Jurkat, Clone E6-1 (cell line): ENCODE data around the gene ARL8B.
"Not testable (repeated sequence)": the region's sequence is repeated elsewhere in the genome, so short reads cannot be mapped to it uniquely, and the experiment has no call there.

Experiments
- DNase-seq: peaks from one replicate; pipeline ENCODE4 v3.0.0-alpha.2; 2011; ENCODE audit warnings: low read depth, low spot score
- H3K4me3 ChIP-seq: 2 replicates; pipeline ENCODE4 v1.5.1; 2011; ENCODE audit warnings: mild to moderate bottlenecking, low read length, control low read depth, moderate library complexity

The ARL8B gene

DNA sequence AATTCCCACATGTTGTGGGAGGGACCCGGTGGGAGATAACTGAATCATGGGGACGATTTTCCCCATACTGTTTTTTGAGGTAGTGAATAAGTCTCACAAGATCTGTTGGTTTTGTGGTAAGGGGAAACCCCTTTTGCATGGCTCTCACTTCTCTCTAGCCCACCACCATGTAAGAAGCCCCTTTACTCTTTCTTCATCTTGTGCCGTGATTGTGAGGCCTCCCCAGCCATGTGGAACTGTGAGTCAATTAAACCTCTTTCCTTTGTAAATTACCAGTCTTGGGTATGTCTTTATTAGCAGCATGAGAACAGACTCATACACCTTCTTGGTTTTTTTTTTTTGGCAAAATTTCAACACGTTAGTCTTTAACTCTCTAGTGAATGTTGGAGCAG is 18.1 kb downstream of the ARL8B start:
- H3K4me3 ChIP-seq: no peak overlapping the region
- DNase-seq: no peak

DNA sequence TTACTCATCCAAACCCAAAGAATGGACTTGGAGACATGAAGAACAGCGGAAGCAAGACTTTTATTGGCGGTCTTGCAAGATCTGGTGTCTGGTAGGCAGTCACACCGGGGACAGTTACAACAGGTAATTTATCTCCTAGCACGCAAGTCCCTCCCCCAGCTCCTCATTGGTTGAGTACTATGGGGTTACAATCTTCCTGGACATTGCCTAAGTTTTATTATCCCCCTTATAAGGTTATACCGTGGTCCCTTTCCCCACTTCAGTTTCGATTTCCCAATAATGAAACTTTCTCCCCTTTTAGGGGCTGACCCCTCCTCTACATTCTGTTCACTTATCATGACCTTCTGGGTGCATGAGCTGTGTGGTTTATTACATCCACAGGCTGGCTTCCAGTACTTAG is 18.7 kb downstream of the ARL8B start:
- no peak overlapping the region for H3K4me3 ChIP-seq
- no peak for DNase-seq

DNA sequence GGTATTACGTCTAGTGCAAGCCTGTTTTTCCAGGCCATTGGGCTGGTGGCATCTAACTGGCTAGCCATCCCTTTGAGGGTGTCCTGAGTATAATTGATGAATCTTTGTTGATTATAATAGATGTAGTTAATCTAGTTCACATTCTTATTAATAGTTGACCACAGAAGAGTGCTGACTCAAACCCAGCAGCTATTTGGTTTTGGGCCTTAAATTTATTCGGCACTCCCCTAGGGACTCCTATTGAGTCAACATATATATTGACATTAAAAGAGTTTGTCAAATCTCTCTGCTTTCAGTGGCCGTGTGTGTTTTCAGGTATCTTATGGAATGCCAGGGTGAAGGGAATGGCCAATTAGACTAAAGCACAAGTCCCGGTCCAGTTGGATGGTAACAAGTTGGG is 19.7 kb downstream of the ARL8B start:
- H3K4me3 ChIP-seq: no peak overlapping the region
- DNase-seq: no peak

DNA sequence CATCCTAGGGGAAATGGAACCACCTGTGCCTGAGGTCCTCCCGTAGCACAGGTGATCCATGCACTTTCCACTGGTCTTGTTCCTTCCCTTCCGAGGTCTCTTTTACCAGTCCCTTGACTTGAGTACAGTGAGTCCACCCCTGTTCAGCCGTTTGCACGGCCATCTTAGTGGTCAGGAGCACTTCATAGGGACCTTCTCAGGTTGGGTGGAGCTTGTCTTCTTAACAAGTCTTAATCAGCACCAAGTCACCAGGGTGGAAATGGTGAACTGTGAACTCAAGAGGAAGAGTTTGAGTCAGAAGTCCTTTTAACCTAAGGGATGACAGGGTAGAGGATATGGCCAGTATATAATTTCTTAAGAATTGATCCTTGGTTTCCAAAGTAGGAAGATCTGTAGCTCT is 21.4 kb downstream of the ARL8B start:
- no peak for DNase-seq
- no peak overlapping the region for H3K4me3 ChIP-seq

DNA sequence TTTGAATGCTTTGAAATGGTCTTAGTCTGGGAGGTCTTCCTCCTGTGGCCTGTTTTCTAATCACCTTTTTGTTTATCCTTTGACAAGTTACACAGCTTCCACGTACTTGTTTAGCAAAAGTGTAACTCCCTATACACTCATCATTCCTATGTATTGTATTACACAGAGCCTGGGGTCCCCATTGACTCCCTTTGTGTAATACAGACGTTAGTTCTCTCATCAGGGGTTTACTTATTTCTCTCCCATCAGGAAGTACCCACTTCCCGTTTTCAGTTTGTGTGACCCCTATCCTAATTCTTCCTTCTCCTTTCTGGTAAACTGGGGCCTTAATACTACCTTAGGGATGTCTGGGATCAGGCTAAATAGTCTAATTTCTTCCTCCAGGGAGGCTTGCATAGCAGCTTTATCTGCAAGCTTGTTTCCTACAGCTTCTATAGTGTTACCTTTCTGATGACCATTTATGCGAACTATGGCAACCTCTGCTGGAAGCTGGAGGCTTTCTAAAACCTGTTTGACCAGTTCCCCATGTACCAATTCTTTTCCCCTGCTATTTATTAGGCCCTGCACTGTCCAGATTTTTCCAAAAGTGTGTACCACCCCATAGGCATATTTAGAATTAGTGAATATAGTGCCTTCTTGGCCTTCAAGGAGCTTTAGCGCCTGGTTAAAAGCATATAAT is 22.4 kb downstream of the ARL8B start:
- DNase-seq: no peak
- H3K4me3 ChIP-seq: no peak overlapping the region

DNA sequence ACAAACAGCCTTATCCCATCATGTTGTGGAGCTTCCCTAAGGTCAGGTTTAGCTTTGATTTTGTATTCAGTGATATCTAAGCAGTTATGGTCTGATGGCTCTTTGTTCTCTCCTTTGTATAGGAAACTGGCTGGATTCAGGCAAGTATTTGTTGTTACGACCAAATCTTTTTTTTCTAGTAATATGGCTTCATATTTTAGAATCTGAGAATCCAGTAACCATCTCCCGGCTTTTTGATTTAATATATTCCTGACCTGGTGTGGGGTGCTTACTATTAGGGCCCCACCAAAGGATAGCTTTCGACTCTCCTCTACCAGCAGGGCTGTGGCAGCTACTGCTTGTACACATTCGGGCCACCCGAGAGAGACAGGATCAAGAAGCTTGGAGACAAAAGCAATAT is 23.0 kb downstream of the ARL8B start:
- DNase-seq: no peak
- no peak overlapping the region for H3K4me3 ChIP-seq

DNA sequence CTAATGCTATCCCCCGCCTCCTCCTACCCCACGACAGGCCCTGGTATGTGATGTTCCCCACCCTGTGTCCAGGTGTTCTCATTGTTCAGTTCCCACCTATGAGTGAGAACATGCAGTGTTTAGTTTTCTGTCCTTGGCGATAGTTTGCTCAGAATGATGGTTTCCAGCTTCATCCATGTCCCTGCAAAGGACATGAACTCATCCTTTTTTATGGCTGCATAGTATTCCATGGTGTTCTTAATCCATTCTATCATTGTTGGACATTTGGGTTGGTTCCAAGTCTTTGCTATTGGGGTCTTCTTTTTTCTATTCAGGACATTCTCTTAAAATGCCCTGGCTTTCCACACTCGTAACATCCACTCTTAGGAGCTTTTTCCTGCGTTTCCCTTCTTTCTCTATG is 25.1 kb downstream of the ARL8B start:
- not testable (repeated sequence) for H3K4me3 ChIP-seq, DNase-seq

DNA sequence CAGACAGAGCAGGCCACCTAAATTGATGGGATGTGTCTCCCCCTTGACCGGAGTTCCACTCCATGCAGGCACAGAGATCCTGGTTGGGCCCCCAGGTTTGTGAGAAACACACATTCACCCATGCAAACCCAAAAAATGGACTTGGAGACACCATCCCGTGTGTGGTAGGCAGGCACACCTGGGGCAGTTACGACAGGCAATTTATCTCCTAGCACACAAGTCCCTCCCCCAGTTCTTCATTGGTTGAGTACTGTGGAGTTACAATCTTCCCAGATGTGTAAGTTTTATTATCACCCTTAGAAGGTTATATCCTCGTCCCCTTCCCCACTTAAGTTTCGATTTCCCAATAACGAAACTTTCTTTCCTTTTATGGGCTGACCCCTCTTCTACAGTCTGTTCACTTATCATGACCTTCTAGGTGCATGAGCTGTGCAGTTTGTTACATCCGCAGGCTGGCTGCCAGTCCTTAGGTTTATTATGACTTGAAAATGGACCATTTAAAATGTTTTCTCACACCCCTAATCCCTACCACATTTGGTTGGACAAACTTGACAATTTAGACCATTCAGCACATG is 27.3 kb downstream of the ARL8B start:
- H3K4me3 ChIP-seq: no peak overlapping the region
- DNase-seq: no peak

DNA sequence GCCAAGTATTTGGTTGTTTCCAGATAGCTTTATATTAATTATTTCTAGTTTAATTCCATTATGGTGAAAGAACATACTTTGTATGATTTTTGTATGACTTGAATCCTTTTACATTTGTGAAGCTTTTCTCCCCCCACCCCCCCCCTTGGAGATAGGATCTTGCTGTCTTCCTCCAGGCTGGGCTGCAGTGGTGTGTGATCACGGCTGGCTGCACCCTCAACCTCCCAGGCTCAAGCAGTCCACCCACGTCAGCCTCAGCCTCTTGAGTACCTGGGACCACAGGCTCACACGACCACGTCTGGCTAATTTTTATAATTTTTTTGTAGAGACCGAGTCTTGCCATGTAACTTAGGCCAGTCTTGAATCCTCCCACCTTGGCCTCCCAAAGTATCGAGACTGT is 29.5 kb downstream of the ARL8B start:
- no peak for DNase-seq
- no peak overlapping the region for H3K4me3 ChIP-seq

DNA sequence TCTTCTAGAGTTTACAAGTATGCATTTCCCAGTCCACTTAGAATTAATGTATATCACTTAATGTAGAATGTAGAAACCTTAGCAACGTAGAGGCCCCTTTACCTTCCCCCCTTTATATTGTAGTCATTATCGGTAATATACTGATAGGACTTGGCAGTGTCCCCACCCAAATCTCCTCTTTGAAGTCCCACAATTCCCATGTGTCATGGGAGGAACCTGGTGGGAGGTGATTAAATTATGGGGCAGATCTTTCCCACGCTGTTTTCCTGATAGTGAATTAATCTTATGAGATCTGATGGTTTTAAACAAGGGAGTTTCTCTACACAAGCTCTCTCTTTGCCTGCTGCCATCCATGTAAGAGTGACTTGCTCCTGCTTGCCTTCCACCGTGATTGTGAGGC is 31.0 kb downstream of the ARL8B start:
- DNase-seq: no peak
- H3K4me3 ChIP-seq: no peak overlapping the region

DNA sequence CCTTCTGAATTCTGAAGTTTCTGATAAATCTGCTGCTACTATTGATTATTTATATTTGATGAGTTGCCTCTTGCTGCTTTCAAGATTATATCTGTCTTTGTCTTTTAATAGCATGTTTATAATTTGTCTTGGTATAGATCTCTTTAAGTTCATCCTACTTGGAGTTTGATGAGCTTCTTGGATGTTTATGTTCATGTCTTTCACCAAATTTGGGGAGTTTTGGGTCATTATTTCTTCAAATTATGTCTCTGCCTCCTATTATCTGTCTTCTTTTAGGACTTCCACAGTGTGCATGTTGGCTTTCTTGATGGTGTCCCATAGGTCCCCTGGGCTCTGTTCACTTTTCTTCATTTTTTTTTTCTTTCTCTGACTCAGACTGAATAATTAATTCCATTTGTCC is 33.1 kb downstream of the ARL8B start:
- H3K4me3 ChIP-seq: no peak overlapping the region

DNA sequence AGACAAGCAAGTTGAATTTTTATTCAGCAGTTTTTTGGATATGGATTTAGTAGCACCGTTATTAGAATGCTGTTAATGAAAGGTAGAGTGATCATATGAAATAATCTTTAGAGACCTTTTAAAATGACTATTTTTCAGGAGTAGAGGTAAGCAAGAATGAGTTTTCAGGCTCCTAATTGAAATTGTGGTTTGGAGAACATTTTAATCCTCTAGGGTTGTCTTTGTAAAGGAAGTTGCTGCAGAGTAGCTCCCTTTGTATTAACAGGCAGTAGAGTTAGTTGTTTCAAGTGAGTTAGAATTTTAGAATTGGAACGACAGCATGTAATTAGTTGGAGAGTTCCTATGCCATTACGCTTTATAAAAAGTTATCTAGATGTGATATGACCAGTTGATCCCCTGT is 38.2 kb downstream of the ARL8B start:
- no peak for DNase-seq

More for the DNA sequence above, 33.1 kb downstream of the ARL8B start:
- no peak for DNase-seq

DNA sequence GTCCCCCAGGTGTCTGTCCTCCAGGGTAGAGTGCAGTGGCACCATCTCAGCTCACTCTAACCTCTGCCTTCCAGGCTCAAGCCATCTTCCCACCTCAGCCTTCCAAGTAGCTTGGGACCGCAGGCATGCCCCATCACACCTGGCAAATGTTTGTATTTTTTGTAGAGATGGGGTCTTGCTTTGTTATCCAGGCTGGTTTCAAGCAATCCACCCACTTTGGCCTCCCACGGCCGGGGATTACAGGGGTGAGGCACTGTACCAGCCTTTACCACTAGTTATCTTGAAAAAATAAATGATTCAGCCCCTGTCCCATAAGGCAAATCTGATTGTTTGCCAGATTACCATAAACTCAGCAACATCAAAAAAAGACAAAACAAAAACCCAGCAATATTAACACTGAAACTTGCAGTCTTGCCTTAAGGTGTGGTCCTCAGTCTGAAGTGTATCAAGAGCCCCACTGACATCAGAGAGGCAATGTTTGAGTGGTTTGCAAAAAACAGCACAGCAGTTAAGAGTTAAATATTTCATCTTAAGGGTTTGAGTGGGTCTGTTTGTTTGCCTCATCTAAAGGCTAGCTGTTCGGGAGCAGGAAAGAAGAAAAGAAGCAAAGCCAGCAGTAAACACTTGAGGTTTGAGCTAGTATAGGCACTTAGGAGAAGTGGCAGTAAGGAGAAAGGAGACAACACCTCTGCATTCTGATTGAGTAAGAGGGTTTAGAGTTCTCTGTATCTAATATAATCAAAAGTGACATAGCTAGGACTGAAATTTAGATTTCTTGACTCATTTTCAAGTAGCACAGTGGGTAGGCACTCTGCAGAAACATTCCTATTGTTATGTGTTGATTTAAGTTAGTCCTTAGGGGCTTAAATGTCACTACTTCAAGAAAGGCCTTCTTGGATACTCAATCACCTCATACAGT is 39.1 kb downstream of the ARL8B start:
- H3K4me3 ChIP-seq: no peak overlapping the region
- no peak for DNase-seq

More for the DNA sequence above, 38.2 kb downstream of the ARL8B start:
- no peak overlapping the region for H3K4me3 ChIP-seq

DNA sequence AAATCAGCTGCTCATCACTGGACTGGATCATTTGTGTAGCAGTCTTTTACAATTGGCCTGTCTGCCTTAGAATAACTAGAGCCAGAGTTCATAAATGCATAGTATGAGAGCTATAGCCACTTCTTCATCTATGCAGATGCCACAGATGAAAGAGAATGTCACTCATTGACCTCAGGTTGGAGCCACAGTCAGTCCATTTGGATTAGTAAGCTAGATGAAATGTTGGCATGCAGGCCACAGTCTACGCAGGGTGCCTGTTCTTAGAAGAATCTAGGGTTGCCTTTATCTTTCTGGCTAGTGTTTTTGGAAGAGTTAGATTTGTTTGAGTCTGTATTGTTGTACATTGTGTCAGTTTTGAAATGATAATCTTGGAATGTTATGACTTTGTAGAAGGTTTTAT is 40.0 kb downstream of the ARL8B start:
- no peak for DNase-seq
- no peak overlapping the region for H3K4me3 ChIP-seq

DNA sequence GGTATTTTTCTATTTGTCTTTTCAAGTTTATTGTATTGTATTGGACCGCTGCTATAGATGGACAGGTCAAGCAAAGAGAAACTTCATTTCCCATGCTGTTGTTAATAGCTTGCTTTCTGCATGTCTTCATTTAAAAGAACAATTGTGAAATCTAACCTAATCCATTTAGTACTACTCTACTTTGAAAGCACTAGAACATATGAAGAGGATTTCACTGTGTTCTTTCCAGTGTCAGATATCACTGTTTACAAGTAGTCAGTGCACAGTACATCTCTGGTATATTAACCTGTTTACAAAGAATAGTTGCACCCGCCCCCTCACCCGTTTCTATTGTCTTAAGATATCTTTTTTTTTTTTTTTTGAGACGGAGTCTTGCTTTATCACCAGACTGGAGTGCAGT is 43.6 kb downstream of the ARL8B start:
- DNase-seq: no peak
- no peak overlapping the region for H3K4me3 ChIP-seq

DNA sequence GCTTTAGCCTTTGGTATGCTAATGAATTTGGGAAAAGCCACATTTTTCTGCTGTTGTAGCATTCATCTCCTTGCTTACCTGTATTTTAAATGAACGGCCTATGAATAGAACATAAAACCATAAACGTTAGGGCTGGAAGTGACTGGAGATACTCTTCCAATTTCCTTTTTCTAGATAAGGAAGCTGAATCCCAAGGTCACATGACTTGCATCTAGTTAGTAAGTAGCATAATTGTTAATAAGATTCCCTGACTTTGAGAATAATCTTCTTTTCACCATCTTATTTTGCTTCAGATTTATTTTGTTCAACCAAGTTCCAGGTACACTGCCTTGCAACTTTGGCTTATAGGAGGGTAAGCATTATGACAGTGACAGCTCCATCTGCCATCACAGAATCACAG is 44.8 kb downstream of the ARL8B start:
- no peak overlapping the region for H3K4me3 ChIP-seq
- no peak for DNase-seq

DNA sequence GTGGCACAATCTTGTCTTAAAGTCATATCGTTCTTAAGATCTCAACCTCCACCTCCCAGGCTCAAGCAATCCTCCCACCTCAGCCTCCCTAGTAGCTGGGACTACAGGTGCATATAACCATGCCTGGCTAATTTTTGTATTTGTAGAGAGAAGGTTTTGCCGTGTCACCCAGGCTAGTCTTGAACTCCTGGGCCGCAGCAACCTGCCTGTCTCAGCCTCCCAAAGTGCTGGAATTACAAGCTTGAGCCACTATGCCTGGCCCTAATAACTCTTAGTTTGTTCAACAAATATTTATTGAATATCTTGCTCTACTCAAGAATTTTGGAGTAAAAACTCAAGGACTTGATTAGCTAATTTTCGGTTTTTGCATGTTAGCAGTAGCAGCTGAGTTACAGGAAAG is 46.0 kb downstream of the ARL8B start:
- DNase-seq: no peak
- no peak overlapping the region for H3K4me3 ChIP-seq

DNA sequence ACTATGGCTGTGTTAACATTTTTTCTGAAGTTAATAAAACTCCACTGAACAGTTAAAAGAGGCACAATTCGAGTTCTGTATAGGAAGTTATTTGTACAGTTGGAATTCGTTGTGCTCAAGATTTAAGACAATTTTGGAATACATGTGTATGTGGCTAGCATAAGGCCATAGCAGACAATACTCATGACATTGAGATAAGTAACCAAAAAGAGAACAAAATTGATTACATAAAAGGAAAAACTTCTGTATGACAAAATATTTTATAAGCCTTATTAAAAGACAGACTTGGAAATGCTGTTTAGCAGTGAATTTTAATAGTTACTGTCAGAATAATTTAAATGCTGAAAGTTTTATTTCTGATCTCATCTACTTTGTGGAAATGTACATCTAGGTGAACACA is 47.7 kb downstream of the ARL8B start:
- DNase-seq: no peak
- no peak overlapping the region for H3K4me3 ChIP-seq

DNA sequence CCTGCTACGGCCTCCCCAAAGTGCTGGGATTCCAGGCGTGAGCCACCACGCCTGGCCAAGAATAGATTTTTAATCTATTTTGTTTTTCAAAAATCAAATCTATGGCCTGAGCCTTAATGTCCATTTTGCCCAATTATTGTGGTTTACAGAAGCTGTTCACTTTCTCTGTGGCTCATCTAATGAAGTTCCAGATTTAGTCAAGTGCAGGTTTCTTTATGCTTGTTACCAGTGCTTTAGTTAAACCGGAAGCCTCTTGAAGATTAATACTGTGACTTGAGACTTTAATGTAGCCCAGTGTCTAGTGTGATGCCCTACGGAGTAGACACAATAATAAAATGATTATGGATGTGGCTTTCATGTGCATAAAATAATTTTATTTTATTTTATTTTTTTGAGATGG is 48.9 kb downstream of the ARL8B start:
- no peak for DNase-seq
- no peak overlapping the region for H3K4me3 ChIP-seq

DNA sequence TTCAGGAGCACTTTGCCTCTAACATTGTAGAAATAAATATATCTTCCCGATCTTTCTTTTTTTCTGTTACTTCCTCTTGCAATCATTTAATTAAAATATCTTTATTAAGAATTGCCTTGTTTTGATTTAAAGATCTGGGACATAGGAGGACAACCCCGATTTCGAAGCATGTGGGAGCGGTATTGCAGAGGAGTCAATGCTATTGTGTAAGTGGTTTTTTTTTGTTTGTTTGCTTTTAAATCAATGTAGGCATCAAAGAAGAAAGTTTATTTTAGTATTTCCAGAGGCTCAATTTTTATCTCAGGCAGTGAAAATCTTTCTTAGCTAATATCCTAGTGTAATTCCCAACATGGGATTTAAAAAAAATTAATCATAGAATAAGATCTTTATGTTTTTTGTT is 49.9 kb downstream of the ARL8B start:
- no peak overlapping the region for H3K4me3 ChIP-seq
- no peak for DNase-seq
